Measurements from ENCODE around the gene PSMB11. TPM values are rescaled to one million over a fixed set of nuclear protein-coding genes. Genes with fewer than 3 reads are reported as not detected.

Gene PSMB11
- total RNA-seq, 1 experiment from 2014 or later: not detected

DNA sequence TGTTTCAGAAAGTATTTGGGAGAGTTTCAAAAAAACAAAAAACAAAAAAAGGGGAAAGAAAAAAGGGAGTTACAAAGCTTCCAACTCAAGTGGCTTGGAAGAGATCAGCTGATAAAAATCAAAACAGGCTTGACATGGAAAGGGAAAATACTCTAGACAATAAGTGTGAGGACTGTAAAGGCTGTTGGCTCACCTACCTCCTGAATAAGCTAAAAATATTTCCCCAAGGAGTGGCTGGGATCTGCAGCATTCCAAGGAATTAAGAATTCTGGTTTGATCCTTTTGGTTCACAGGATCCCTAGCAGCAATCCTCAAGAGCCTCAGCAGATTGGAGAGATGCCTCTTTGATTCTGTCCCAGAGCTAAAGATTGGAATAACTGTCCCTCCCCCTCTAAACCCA, 48.5 kb upstream of the PSMB11 start:
- Histone ChIP-seq H3K27ac (ENCODE audit: insufficient read length, low read depth, low read length) (no peak overlapping the region), H2BK20ac (ENCODE audit: low read depth, low read length, poor library complexity, severe bottlenecking) (no peak overlapping the region), H2BK12ac (ENCODE audit: insufficient read length, low read depth, low read length) (no peak overlapping the region), H2AFZ (ENCODE audit: low read length) (no peak overlapping the region), H3K56ac (ENCODE audit: insufficient read length, low read depth, low read length) (no peak overlapping the region), H3K27me3 (ENCODE audit: insufficient read depth, low read length) (no peaks in the 10 kb centered on the region), H3K23ac (ENCODE audit: insufficient read length, low read depth, low read length) (no peak overlapping the region), H3K79me2 (ENCODE audit: insufficient read depth, low read length) (no peaks in the 10 kb centered on the region), H3K14ac (ENCODE audit: insufficient read depth, low read length) (no peak overlapping the region), H3K9ac (ENCODE audit: extremely low read depth, insufficient read length, low read length) (no peak overlapping the region), H3T11ph (ENCODE audit: low read length) (no peak overlapping the region), H4K8ac (replicated peaks; ENCODE audit: insufficient read length, low read depth, low read length) (no peak overlapping the region), H2BK15ac (ENCODE audit: low read depth, low read length) (no peak overlapping the region), H3K4ac (ENCODE audit: low read depth, low read length) (no peak overlapping the region), H3K4me2 (ENCODE audit: insufficient read depth, insufficient read length, low read length) (no peak overlapping the region), H3K4me1 (ENCODE audit: insufficient read depth, low read length) (peaks cover 5% of the 10 kb centered on the region; the same call in 1 of the 2 replicates), H4K20me1 (ENCODE audit: control insufficient read depth, insufficient read depth, insufficient read length) (no peaks in the 10 kb centered on the region), H4K5ac (ENCODE audit: insufficient read length, low read depth, low read length) (no peak overlapping the region), H3K9me3 (ENCODE audit: control insufficient read depth, low read depth, low read length) (no peaks in the 10 kb centered on the region), H4K91ac (ENCODE audit: insufficient read length, low read depth, low read length) (no peak overlapping the region), H3K79me1 (ENCODE audit: insufficient read depth, low read depth, low read length, poor library complexity, severe bottlenecking) (no peaks in the 10 kb centered on the region), H2BK120ac (ENCODE audit: low read depth, low read length, poor library complexity, severe bottlenecking) (no peak overlapping the region), H2BK5ac (ENCODE audit: insufficient read length, low read length) (no peak overlapping the region), H2AK5ac (ENCODE audit: insufficient read length, low read length) (no peak overlapping the region), H3K18ac (ENCODE audit: insufficient read length, low read depth, low read length) (no peak overlapping the region), H3K23me2 (ENCODE audit: insufficient read length, low read depth, low read length, poor library complexity, severe bottlenecking) (no peaks in the 10 kb centered on the region)
- peaks cover 7 to 8% of the 10 kb centered on the region in 2 experiments for H3K4me1 Mint-ChIP-seq
- TF ChIP-seq, protein P1, sequence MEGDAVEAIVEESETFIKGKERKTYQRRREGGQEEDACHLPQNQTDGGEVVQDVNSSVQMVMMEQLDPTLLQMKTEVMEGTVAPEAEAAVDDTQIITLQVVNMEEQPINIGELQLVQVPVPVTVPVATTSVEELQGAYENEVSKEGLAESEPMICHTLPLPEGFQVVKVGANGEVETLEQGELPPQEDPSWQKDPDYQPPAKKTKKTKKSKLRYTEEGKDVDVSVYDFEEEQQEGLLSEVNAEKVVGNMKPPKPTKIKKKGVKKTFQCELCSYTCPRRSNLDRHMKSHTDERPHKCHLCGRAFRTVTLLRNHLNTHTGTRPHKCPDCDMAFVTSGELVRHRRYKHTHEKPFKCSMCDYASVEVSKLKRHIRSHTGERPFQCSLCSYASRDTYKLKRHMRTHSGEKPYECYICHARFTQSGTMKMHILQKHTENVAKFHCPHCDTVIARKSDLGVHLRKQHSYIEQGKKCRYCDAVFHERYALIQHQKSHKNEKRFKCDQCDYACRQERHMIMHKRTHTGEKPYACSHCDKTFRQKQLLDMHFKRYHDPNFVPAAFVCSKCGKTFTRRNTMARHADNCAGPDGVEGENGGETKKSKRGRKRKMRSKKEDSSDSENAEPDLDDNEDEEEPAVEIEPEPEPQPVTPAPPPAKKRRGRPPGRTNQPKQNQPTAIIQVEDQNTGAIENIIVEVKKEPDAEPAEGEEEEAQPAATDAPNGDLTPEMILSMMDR (conservative IDR thresholded peaks at IDR 0.05): no peak
- H3K27me3 Mint-ChIP-seq (ENCODE audit: low read depth): no peaks in the 10 kb centered on the region
- H3K27ac Mint-ChIP-seq: peak overlapping the region in 1 of 3 experiments; percentile 35; a peak in 1 of 7 replicates
- DNase-seq: no peak
- no peaks in the 10 kb centered on the region for H3K9me3 Mint-ChIP-seq
- no peak overlapping the region for H3K4me3 Mint-ChIP-seq
- peaks cover 0 to 8% (median 2%) of the 10 kb centered on the region in 3 experiments; a peak in 3 of 7 replicates for H3K36me3 Mint-ChIP-seq (ENCODE audit: insufficient read depth in 1 of 3, low read depth in 3 of 3)
